ENCODE data around the gene PKD2L1. TPM values are rescaled to one million over a fixed set of nuclear protein-coding genes. Genes with fewer than 3 reads are reported as not detected.

Gene PKD2L1
- total and polyA plus RNA-seq, 10 of the 15 experiments (the other 5 are each of a cell fraction or from before 2014, with no cell fraction given): 0.05 to 0.17 (median 0.08) TPM; not detected in 6

GRCh38 chr10:100355086-100355485, 25.1 kb upstream of the PKD2L1 start:
- in situ Hi-C loops (cut with MboI): no loop called here
- intact Hi-C loops (cut with micrococcal nuclease; ENCODE audit: unreplicated experiment): no loop called here
- no peak overlapping the region for H3K4me3 ChIP-seq
- SMC1A ChIA-PET (ENCODE audit: uncharacterized antibody, unreplicated experiment): interaction anchor here (1.6 kb wide), 1 partner anchor 11 kb away, joined by 3 read pairs; no protein-coding TSS in a partner anchor
- WGBS (ENCODE audit: insufficient coverage, insufficient replicate concordance, low lambda C conversion rate, missing lambda C conversion rate): 95% methylated on average over 4 of the region's 4 CpGs
- POLR2A ChIA-PET: interaction anchor here (0.6 to 11.8 kb wide), 3 partner anchors 10 to 21 kb away, joined by 3 to 191 read pairs (median 4); no protein-coding TSS in a partner anchor
- H3K4me1 ChIP-seq (ENCODE audit: control insufficient read depth, insufficient read depth, low read length): no peaks in the 10 kb centered on the region; the same call in 1 of the 2 replicates
- no peak overlapping the region for H3K27ac ChIP-seq (ENCODE audit: control insufficient read depth, insufficient read depth)
- BruUV-seq (replicated peaks): no TSS peak
- no peak for TF ChIP-seq ZNF592 (IDR thresholded peaks at IDR 0.05)
- no peak for TF ChIP-seq ZBTB33 (IDR thresholded peaks at IDR 0.05)
- no peak for TF ChIP-seq E4F1 (IDR thresholded peaks at IDR 0.05; ENCODE audit: borderline replicate concordance, partially characterized antibody)
- no peak for TF ChIP-seq IKZF1 (conservative IDR thresholded peaks at IDR 0.05)
- TF ChIP-seq ZNF687 (IDR thresholded peaks at IDR 0.05): no peak
- TF ChIP-seq E2F4 (IDR thresholded peaks at IDR 0.05; ENCODE audit: low read depth, low read length): no peak
- TF ChIP-seq ZZZ3 (IDR thresholded peaks at IDR 0.05; ENCODE audit: control insufficient read depth, insufficient read length, low read depth): no peak
- TF ChIP-seq EZH2 (IDR thresholded peaks at IDR 0.05; ENCODE audit: borderline replicate concordance, control insufficient read depth, low read depth, low read length): no peak
- peaks cover 28% of the 10 kb centered on the region for H3K79me2 ChIP-seq (ENCODE audit: control insufficient read depth, insufficient read depth, low read length)
- H3K9ac ChIP-seq (ENCODE audit: control insufficient read depth, insufficient read depth, low read length): no peak overlapping the region
- DNase-seq (ENCODE audit: low read depth, low spot score) (no peak), FAIRE-seq (no peak), ATAC-seq (no peak)
- no peaks in the 10 kb centered on the region for H3K27me3 ChIP-seq (replicated peaks in 1 of 2; ENCODE audit: control insufficient read depth in 2 of 2, insufficient read depth in 2 of 2, low read length in 1 of 2)
- peaks cover 8 to 58% of the 10 kb centered on the region in 2 experiments for H3K36me3 ChIP-seq (ENCODE audit: control insufficient read depth in 2 of 2, insufficient read depth in 2 of 2, low read length in 1 of 2)
- H3K9me3 ChIP-seq (replicated peaks; ENCODE audit: control insufficient read depth, insufficient read depth, low read length): no peaks in the 10 kb centered on the region
- peaks cover 4% of the 10 kb centered on the region; the same call in 1 of the 2 replicates for H4K20me1 ChIP-seq (ENCODE audit: control insufficient read depth, insufficient read depth)
- H3K4me2 ChIP-seq (ENCODE audit: control insufficient read depth, insufficient read depth): no peak overlapping the region
- CTCF ChIA-PET: interaction anchor here (1.1 to 1.2 kb wide), 2 partner anchors 9 to 78 kb away, joined by 3 read pairs; no protein-coding TSS in a partner anchor
- no peak overlapping the region for H2AFZ ChIP-seq (ENCODE audit: control insufficient read depth, low read depth, low read length)
- RAD21 ChIA-PET (ENCODE audit: unreplicated experiment): no interaction called here
